ENCODE data around the gene TRIP4. TPM values are rescaled to one million over a fixed set of nuclear protein-coding genes. Genes with fewer than 3 reads are reported as not detected.

The TRIP4 gene
- total and polyA plus RNA-seq, 9 of the 15 experiments (the other 6 are each of a cell fraction or from before 2014, with no cell fraction given): 7.6 to 23.3 (median 16.7) TPM

DNA sequence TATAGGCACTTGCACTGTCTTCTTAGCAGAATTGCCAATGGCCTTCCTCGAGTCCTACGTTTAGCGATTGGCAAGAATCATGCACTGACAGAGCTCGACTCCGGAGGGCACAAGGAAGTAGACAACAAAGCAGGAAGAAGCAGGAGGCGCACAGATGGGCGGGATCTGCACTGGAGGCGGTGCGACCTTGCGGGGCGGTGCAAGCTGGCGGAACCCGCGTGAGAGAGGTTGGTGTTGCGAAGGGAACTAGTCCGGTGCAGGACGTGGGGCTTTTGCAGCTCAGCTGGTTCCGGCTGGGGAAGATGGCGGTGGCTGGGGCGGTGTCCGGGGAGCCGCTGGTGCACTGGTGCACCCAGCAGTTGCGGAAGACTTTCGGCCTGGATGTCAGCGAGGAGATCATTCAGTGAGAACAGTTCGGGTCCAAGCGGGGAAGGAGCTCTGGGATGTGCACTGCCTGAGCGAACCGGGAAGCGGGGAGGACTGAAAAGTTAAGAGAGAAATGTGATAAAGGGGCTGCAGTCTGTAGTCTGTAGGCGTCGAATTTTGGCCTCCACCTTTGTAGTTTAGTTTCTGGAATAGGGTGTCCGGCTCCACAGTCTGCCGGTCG lies at the start of gene TRIP4 (continued):
- TF ChIP-seq, protein P1, sequence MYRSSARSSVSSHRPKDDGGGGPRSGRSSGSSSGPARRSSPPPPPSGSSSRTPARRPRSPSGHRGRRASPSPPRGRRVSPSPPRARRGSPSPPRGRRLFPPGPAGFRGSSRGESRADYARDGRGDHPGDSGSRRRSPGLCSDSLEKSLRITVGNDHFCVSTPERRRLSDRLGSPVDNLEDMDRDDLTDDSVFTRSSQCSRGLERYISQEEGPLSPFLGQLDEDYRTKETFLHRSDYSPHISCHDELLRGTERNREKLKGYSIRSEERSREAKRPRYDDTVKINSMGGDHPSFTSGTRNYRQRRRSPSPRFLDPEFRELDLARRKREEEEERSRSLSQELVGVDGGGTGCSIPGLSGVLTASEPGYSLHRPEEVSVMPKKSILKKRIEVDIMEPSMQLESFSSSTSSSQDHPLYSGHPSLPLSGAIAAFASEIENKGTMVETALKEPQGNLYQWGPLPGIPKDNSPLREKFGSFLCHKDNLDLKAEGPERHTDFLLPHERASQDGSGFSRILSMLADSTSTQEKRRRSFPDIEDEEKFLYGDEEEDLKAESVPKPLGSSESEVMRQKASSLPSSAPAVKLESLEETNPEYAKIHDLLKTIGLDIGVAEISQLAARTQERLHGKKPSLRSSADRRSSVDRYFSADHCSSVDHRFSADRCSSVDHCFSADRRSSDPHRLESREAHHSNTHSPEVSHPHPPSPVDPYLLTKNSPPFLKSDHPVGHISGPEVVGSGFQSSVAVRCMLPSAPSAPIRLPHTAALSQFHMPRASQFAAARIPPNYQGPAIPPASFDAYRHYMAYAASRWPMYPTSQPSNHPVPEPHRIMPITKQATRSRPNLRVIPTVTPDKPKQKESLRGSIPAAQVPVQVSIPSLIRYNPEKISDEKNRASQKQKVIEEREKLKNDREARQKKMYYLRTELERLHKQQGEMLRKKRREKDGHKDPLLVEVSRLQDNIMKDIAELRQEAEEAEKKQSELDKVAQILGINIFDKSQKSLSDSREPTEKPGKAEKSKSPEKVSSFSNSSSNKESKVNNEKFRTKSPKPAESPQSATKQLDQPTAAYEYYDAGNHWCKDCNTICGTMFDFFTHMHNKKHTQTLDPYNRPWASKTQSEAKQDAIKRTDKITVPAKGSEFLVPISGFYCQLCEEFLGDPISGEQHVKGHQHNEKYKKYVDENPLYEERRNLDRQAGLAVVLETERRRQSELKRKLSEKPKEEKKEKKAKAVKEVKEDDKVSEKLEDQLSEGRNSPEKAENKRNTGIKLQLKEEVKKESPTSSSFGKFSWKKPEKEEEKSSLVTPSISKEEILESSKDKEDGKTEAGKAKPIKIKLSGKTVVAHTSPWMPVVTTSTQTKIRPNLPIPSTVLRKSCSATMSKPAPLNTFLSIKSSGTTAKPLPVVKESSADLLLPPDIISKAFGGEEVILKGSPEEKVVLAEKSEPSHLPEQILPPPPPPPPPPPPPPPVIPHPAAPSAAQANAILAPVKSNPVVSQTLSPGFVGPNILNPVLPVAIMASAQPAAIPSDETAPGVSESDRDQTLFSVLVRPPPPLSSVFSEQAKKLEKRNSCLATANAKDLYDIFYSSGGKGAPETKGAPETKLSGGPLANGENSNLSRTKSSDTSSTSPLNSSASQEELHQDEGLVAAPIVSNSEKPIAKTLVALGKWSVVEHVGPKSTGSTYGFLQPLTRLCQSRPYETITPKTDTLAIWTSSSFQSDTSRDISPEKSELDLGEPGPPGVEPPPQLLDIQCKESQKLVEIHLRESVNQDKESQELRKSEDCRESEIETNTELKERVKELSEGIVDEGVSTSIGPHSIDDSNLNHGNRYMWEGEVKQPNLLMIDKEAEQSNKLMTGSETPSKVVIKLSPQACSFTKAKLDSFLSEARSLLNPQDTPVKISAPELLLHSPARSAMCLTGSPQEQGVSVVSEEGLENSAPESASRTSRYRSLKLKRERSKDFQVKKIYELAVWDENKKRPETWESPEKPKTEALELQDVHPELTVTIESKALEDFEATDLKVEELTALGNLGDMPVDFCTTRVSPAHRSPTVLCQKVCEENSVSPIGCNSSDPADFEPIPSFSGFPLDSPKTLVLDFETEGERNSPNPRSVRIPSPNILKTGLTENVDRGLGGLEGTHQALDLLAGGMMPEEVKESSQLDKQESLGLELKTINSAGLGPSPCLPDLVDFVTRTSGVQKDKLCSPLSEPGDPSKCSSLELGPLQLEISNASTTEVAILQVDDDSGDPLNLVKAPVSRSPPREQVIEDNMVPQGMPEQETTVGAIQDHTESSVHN (IDR thresholded peaks at IDR 0.05; ENCODE audit: borderline replicate concordance in 1 of 2, low read depth in 1 of 2): peak in 1 of 2 experiments; percentile 83; a peak in 2 of 4 replicates
- TF ChIP-seq KLF13 (tag; IDR thresholded peaks at IDR 0.05; ENCODE audit: borderline replicate concordance, low read depth): peak; percentile 91
- TF ChIP-seq SREBF1 (IDR thresholded peaks at IDR 0.05; ENCODE audit: borderline replicate concordance, low read depth, low read length): peak; percentile 83; the same call in 1 of the 2 replicates
- no peak for TF ChIP-seq ZKSCAN3 (CRISPR knock-in tag; IDR thresholded peaks at IDR 0.05)
- TF ChIP-seq, protein P2, sequence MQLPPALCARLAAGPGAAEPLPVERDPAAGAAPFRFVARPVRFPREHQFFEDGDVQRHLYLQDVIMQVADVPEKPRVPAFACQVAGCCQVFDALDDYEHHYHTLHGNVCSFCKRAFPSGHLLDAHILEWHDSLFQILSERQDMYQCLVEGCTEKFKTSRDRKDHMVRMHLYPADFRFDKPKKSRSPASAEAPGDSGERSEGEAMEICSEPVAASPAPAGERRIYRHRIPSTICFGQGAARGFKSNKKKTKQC (CRISPR knock-in tag; IDR thresholded peaks at IDR 0.05): peak; percentile 72; the same call in 1 of the 2 replicates
- TF ChIP-seq, protein P3, sequence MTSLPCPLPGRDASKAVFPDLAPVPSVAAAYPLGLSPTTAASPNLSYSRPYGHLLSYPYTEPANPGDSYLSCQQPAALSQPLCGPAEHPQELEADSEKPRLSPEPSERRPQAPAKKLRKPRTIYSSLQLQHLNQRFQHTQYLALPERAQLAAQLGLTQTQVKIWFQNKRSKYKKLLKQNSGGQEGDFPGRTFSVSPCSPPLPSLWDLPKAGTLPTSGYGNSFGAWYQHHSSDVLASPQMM (CRISPR knock-in tag; IDR thresholded peaks at IDR 0.05): no peak
- peak; percentile 93; the same call in 1 of the 2 replicates for TF ChIP-seq KAT7 (CRISPR knock-in tag; IDR thresholded peaks at IDR 0.05; ENCODE audit: borderline replicate concordance)
- no peak for TF ChIP-seq NELFE (IDR thresholded peaks at IDR 0.05; ENCODE audit: insufficient read depth, insufficient read length)
- peak; percentile 95 for TF ChIP-seq ELF1 (tag; IDR thresholded peaks at IDR 0.05)
- peak; percentile 95 for TF ChIP-seq RNF2 (IDR thresholded peaks at IDR 0.05)
- no peak for TF ChIP-seq KLF16 (IDR thresholded peaks at IDR 0.05)
- TF ChIP-seq COPS2 (conservative IDR thresholded peaks at IDR 0.05): no peak
- TF ChIP-seq RCOR1 (IDR thresholded peaks at IDR 0.05; ENCODE audit: borderline replicate concordance in 1 of 2, low read depth in 2 of 2, low read length in 2 of 2): peak in 1 of 2 experiments; percentile 90; a peak in 3 of 4 replicates
- peak; percentile 98 for TF ChIP-seq DACH1 (IDR thresholded peaks at IDR 0.05; ENCODE audit: partially characterized antibody)

Data from K562 (cell line).